Mesothelial cell of epicardium (in vitro differentiated cells): Measurements from ENCODE around the gene PRM3. TPM values are rescaled to one million over a fixed set of nuclear protein-coding genes. Genes with fewer than 3 reads are reported as not detected.

Experiments
- DNase-seq, 2 experiments: peaks; one replicate each; pipeline ENCODE4 v3.0.0; 2021; ENCODE audit warnings: low spot score in 2 of 2; ENCODE audit not compliant: unreplicated experiment in 2 of 2
- H3K27ac Mint-ChIP-seq: 2 replicates; pipeline ENCODE4 v1.8.0; 2021; ENCODE audit warnings: mixed read lengths
- H3K27me3 Mint-ChIP-seq: 2 replicates; pipeline ENCODE4 v1.8.0; 2021; ENCODE audit warnings: low read depth, mixed read lengths
- H3K36me3 Mint-ChIP-seq: 2 replicates; pipeline ENCODE4 v1.8.0; 2021; ENCODE audit warnings: mixed read lengths
- H3K4me1 Mint-ChIP-seq: 2 replicates; pipeline ENCODE4 v1.8.0; 2021; ENCODE audit warnings: mixed read lengths
- H3K4me3 Mint-ChIP-seq: 2 replicates; pipeline ENCODE4 v1.8.0; 2021; ENCODE audit warnings: mild to moderate bottlenecking, moderate library complexity, mixed read lengths
- H3K9me3 Mint-ChIP-seq: 2 replicates; pipeline ENCODE4 v1.8.0; 2021; ENCODE audit warnings: mixed read lengths
- CTCF ChIP-seq: fragments of 200-600 bp; sonication (generic); IDR thresholded peaks from one replicate; pipeline ENCODE4 v1.5.0; 2021; ENCODE audit warnings: antibody characterized with exemption; ENCODE audit not compliant: unreplicated experiment
- total RNA-seq: library from RNA; stranded (reverse); gene quantifications from 3 replicates; pipeline ENCODE4 v1.2.1, GENCODE V29; 2021

Gene PRM3
- total RNA-seq, 1 donor from 2014 or later: not detected

- Mint-ChIP-seq H3K27ac (no peak overlapping the region), H3K9me3 (no peaks in the 10 kb centered on the region), H3K36me3 (no peaks in the 10 kb centered on the region), H3K4me3 (no peak overlapping the region), H3K4me1 (no peaks in the 10 kb centered on the region), H3K27me3 (no peaks in the 10 kb centered on the region)
- DNase-seq: no peak
- TF ChIP-seq CTCF: no peak
These were observed 31.8 kb downstream of the PRM3 start for GRCh38 chr16:11241480-11242204.

GRCh38 chr16:11240636-11241473 lies 32.6 kb downstream of the PRM3 start:
- no peaks in the 10 kb centered on the region for H3K4me1 Mint-ChIP-seq
- no peaks in the 10 kb centered on the region for H3K27me3 Mint-ChIP-seq
- DNase-seq: no peak
- H3K4me3 Mint-ChIP-seq: no peak overlapping the region
- H3K36me3 Mint-ChIP-seq: no peaks in the 10 kb centered on the region
- H3K9me3 Mint-ChIP-seq: no peaks in the 10 kb centered on the region
- TF ChIP-seq CTCF: no peak
- no peak overlapping the region for H3K27ac Mint-ChIP-seq

GRCh38 chr16:11239644-11240632 lies 33.5 kb downstream of the PRM3 start:
- Mint-ChIP-seq H3K4me1 (no peaks in the 10 kb centered on the region), H3K36me3 (no peaks in the 10 kb centered on the region), H3K27ac (no peak overlapping the region), H3K4me3 (no peak overlapping the region), H3K27me3 (no peaks in the 10 kb centered on the region), H3K9me3 (no peaks in the 10 kb centered on the region)
- DNase-seq: no peak
- no peak for TF ChIP-seq CTCF

GRCh38 chr16:11238272-11239202 lies 34.9 kb downstream of the PRM3 start:
- Mint-ChIP-seq H3K36me3 (no peaks in the 10 kb centered on the region), H3K4me3 (no peak overlapping the region), H3K27me3 (no peaks in the 10 kb centered on the region), H3K9me3 (no peaks in the 10 kb centered on the region), H3K4me1 (no peaks in the 10 kb centered on the region), H3K27ac (no peak overlapping the region)
- TF ChIP-seq CTCF: no peak
- DNase-seq: no peak
